Smooth muscle cell (in vitro differentiated cells): ENCODE measurements around the gene LIMS2. TPM values are rescaled to one million over a fixed set of nuclear protein-coding genes. Genes with fewer than 3 reads are reported as not detected.
A peak's percentile ranks its signal among the peaks of the same experiment; 100 is the strongest.

ENCODE experiments used
- DNase-seq: peaks from one replicate; lab custom pipeline; 2025; ENCODE audit not compliant: unreplicated experiment; lab: John Stamatoyannopoulos, UW
- H2AFZ ChIP-seq: fragments of 200-600 bp; sonication (generic); 2 replicates; pipeline ENCODE4 v1.6.0; 2016; ENCODE audit warnings: antibody characterized with exemption, low read depth, mild to moderate bottlenecking
- H3F3A ChIP-seq: fragments of 200-600 bp; sonication (generic); 2 replicates; pipeline ENCODE4 v1.6.0; 2017; ENCODE audit warnings: antibody characterized with exemption, low read depth
- H3K27ac ChIP-seq: fragments of 200-600 bp; sonication (generic); 2 replicates; pipeline ENCODE4 v1.5.1; 2016; ENCODE audit warnings: low read depth, mild to moderate bottlenecking
- H3K27me3 ChIP-seq: fragments of 200-600 bp; sonication (generic); 2 replicates; pipeline ENCODE4 v1.6.1; 2016; ENCODE audit warnings: low read depth, mild to moderate bottlenecking
- H3K36me3 ChIP-seq: fragments of 200-600 bp; sonication (generic); 2 replicates; pipeline ENCODE4 v1.5.1; 2016; ENCODE audit warnings: low read depth
- H3K4me1 ChIP-seq: fragments of 200-600 bp; sonication (generic); 2 replicates; pipeline ENCODE4 v1.5.1; 2016; ENCODE audit warnings: low read depth
- H3K4me2 ChIP-seq: fragments of 200-600 bp; sonication (generic); 2 replicates; pipeline ENCODE4 v1.6.0; 2016; ENCODE audit warnings: mild to moderate bottlenecking
- H3K4me3 ChIP-seq: fragments of 200-600 bp; sonication (generic); 2 replicates; pipeline ENCODE4 v1.5.1; 2016; ENCODE audit warnings: mild to moderate bottlenecking
- H3K79me2 ChIP-seq: fragments of 200-600 bp; sonication (generic); 2 replicates; pipeline ENCODE4 v1.6.0; 2016; ENCODE audit warnings: low read depth, mild to moderate bottlenecking
- H3K9ac ChIP-seq: fragments of 200-600 bp; sonication (generic); 2 replicates; pipeline ENCODE4 v1.6.0; 2016; ENCODE audit warnings: low read depth
- H3K9me3 ChIP-seq: fragments of 200-600 bp; sonication (generic); replicated peaks from 2 replicates; pipeline ENCODE4 v1.5.1; 2016; ENCODE audit warnings: low read depth
- H4K20me1 ChIP-seq: fragments of 200-600 bp; sonication (generic); 2 replicates; pipeline ENCODE4 v1.6.0; 2016; ENCODE audit warnings: low read depth
- CTCF ChIP-seq: fragments of 200-600 bp; sonication (generic); IDR thresholded peaks from 2 replicates; pipeline ENCODE4 v1.5.1; 2017; ENCODE audit warnings: borderline replicate concordance, mild to moderate bottlenecking, antibody characterized with exemption; ENCODE audit not compliant: insufficient read depth, poor library complexity, severe bottlenecking
- WGBS: methylation state at CpG from one replicate; pipeline ENCODE4 v1.1.7; 2016; ENCODE audit warnings: low lambda C conversion rate; 5-methylcytosine and 5-hydroxymethylcytosine counted together
- polyA plus RNA-seq: library from polyadenylated mRNA; unstranded; fragments of >200 nt; fragmentation: Nextera tagmentation; extraction: Ambion mirVana; gene quantifications from 2 replicates; pipeline ENCODE4 v1.2.1, GENCODE V29; 2016
- total RNA-seq: library from RNA; depleted of rRNA; stranded (reverse); fragments of >200 nt; gene quantifications from 2 replicates; pipeline ENCODE4 v1.2.3, GENCODE V29; 2014

The LIMS2 gene
- total and polyA plus RNA-seq, 2 experiments from 2014 or later, result 8.4 to 22.3 TPM

- H3K9ac ChIP-seq, result no peak overlapping the region
- no peaks in the 10 kb centered on the region for H3K9me3 ChIP-seq
- WGBS, result 94% methylated on average over 7 of the region's 7 CpGs
- H3K79me2 ChIP-seq, result peaks cover 33% of the 10 kb centered on the region
- peaks cover 41% of the 10 kb centered on the region for H4K20me1 ChIP-seq
- H3K27ac ChIP-seq, result no peak overlapping the region
- DNase-seq, result no peak
- no peak overlapping the region for H2AFZ ChIP-seq
- TF ChIP-seq CTCF, result no peak
- H3F3A ChIP-seq, result peaks cover under 1% of the 10 kb centered on the region
- H3K36me3 ChIP-seq, result no peaks in the 10 kb centered on the region
- no peak overlapping the region for H3K4me2 ChIP-seq
- H3K27me3 ChIP-seq, result peaks cover 16% of the 10 kb centered on the region
- H3K4me1 ChIP-seq, result no peaks in the 10 kb centered on the region
- no peak overlapping the region for H3K4me3 ChIP-seq
Observed at GRCh38 chr2:127669056-127669455, 6.3 kb downstream of the LIMS2 start.

DNA sequence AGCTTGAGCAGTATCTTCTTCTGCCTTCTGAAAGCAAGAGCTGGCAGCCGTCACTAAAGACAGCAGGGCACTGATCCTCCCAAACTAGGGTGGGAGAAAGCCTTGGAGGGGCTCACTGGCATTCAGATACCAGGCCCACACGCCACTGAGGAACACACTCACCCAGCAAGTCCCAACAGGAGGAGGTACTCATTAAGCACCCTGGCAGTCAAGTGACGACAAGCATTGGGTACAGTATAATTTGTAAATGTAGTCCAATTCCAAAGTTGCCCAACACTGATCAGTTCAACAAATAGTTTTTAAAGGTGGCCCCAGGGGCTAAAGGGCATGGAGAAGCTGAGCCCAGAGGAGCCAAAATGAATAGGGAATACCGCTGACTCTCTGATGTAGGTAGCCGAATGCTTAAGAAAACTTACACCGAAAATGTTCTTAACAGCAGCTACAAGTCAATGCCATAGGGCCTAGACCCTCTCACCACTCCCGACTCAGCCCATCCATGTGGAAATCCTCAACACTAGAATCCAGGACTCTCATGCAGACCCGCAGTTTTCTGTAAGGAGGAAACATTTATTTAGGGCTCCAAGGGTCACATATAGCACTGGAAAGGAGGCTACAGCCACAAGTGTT is 9.9 kb downstream of the LIMS2 start:
- no peak overlapping the region for H3K4me3 ChIP-seq
- H4K20me1 ChIP-seq, result peaks cover 71% of the 10 kb centered on the region
- no peaks in the 10 kb centered on the region for H3K36me3 ChIP-seq
- no peak for TF ChIP-seq CTCF
- no peaks in the 10 kb centered on the region for H3F3A ChIP-seq
- peaks cover 33% of the 10 kb centered on the region for H3K79me2 ChIP-seq
- no peak for DNase-seq
- H3K4me2 ChIP-seq, result no peak overlapping the region
- H3K27me3 ChIP-seq, result peaks cover 16% of the 10 kb centered on the region
- no peak overlapping the region for H2AFZ ChIP-seq
- peaks cover 2% of the 10 kb centered on the region for H3K4me1 ChIP-seq
- H3K9ac ChIP-seq, result no peak overlapping the region
- H3K9me3 ChIP-seq, result no peaks in the 10 kb centered on the region
- 97% methylated on average over 8 of the region's 8 CpGs for WGBS
- H3K27ac ChIP-seq, result no peak overlapping the region

- Histone ChIP-seq H3K9me3 (no peaks in the 10 kb centered on the region), H3K4me3 (no peak overlapping the region), H3K27me3 (peaks cover 16% of the 10 kb centered on the region), H3K79me2 (peaks cover 29% of the 10 kb centered on the region), H3K4me2 (peak overlapping the region; percentile 80), H4K20me1 (peaks cover 71% of the 10 kb centered on the region), H3K27ac (no peak overlapping the region), H3K36me3 (no peaks in the 10 kb centered on the region), H2AFZ (no peak overlapping the region), H3F3A (no peaks in the 10 kb centered on the region), H3K4me1 (peaks cover 2% of the 10 kb centered on the region), H3K9ac (no peak overlapping the region)
- DNase-seq, result no peak
- TF ChIP-seq CTCF, result no peak
- 98% methylated on average over 6 of the region's 6 CpGs for WGBS
Observed at GRCh38 chr2:127664895-127665225, 10.5 kb downstream of the LIMS2 start.
